ENCODE measurements around the gene CHI3L2. TPM values are rescaled to one million over a fixed set of nuclear protein-coding genes. Genes with fewer than 3 reads are reported as not detected.

The CHI3L2 gene
- total RNA-seq, 1 experiment from 2014 or later: not detected

DNA sequence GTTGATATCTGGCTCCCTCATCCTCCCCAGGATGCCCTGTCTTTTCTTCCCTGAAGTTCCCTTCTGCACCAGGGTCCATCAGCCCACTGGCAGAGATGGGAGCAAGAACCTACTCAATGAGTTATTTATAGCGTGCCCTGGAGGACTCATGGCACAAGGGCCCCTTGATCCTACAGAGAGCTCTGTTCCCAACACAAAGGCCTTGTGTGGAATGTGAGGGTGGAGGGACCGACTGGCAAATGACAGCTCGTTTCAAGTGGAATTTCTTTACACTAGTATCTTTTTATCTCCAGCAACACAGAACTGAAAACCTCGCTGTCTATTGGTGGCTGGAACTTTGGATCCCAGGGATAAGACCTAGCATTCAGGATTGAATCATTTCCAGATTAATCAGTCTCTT lies 22.4 kb downstream of the CHI3L2 start:
- POLR2A ChIA-PET (ENCODE audit: unreplicated experiment): no interaction called here
- intact Hi-C loops (cut with micrococcal nuclease; ENCODE audit: unreplicated experiment): no loop called here
- no peaks in the 10 kb centered on the region for H4K20me1 ChIP-seq (ENCODE audit: insufficient read depth)

GRCh38 chr1:111251570-111251969 lies 24.1 kb downstream of the CHI3L2 start:
- no TSS peak for BruUV-seq (replicated peaks)
- H3K79me2 ChIP-seq (ENCODE audit: low read depth): no peaks in the 10 kb centered on the region
- DNase-seq: no peak
- no peak overlapping the region for H3K27ac ChIP-seq
- no peaks in the 10 kb centered on the region for H3K9me3 ChIP-seq (ENCODE audit: insufficient read depth, low read depth)
- no peaks in the 10 kb centered on the region for H3K36me3 ChIP-seq (ENCODE audit: low read depth)
- ChIA-PET POLR2A (ENCODE audit: unreplicated experiment) (no interaction called here), CTCF (interaction anchor here (0.6 kb wide), 1 partner anchor 151 kb away, joined by 3 read pairs; no protein-coding TSS in a partner anchor)
- no peak overlapping the region for H3K4me3 ChIP-seq
- H4K20me1 ChIP-seq (ENCODE audit: insufficient read depth): no peaks in the 10 kb centered on the region
- no peak overlapping the region for H3K4me2 ChIP-seq
- no peak for TF ChIP-seq EZH2 (IDR thresholded peaks at IDR 0.05; ENCODE audit: low read depth)
- TF ChIP-seq CTCF (conservative IDR thresholded peaks at IDR 0.05): no peak
- H3K4me1 ChIP-seq (replicated peaks; ENCODE audit: insufficient read depth): no peaks in the 10 kb centered on the region
- H3F3A ChIP-seq (ENCODE audit: insufficient read depth, low read depth): no peaks in the 10 kb centered on the region
- H2AFZ ChIP-seq: no peak overlapping the region
- H3K9me2 ChIP-seq (ENCODE audit: insufficient read depth): no peaks in the 10 kb centered on the region
- 0 out of 2 replicates have a peak, but pooled peaks cover 6% of the 10 kb centered on the region for H3K27me3 ChIP-seq (ENCODE audit: insufficient read depth, low read depth)
- intact Hi-C loops (cut with micrococcal nuclease; ENCODE audit: unreplicated experiment): no loop called here

More for the DNA sequence above, 22.4 kb downstream of the CHI3L2 start:
- BruUV-seq (replicated peaks): no TSS peak
- no peaks in the 10 kb centered on the region for H3K79me2 ChIP-seq (ENCODE audit: low read depth)
- H3K27me3 ChIP-seq (ENCODE audit: insufficient read depth, low read depth): 0 out of 2 replicates have a peak, but pooled peaks cover 6% of the 10 kb centered on the region
- no peak overlapping the region for H3K27ac ChIP-seq
- no peak overlapping the region for H2AFZ ChIP-seq
- H3K9me2 ChIP-seq (ENCODE audit: insufficient read depth): no peaks in the 10 kb centered on the region
- CTCF ChIA-PET: no interaction called here
- no peak overlapping the region for H3K4me3 ChIP-seq
- no peaks in the 10 kb centered on the region for H3K36me3 ChIP-seq (ENCODE audit: low read depth)
- no peaks in the 10 kb centered on the region for H3K4me1 ChIP-seq (replicated peaks; ENCODE audit: insufficient read depth)
- no peak overlapping the region for H3K4me2 ChIP-seq
- no peaks in the 10 kb centered on the region for H3K9me3 ChIP-seq (ENCODE audit: insufficient read depth, low read depth)
- no peak for DNase-seq
- H3F3A ChIP-seq (ENCODE audit: insufficient read depth, low read depth): no peaks in the 10 kb centered on the region
- TF ChIP-seq EZH2 (IDR thresholded peaks at IDR 0.05; ENCODE audit: low read depth): no peak
- no peak for TF ChIP-seq CTCF (conservative IDR thresholded peaks at IDR 0.05)

GRCh38 chr1:111252786-111253185 lies 25.3 kb downstream of the CHI3L2 start:
- H3K9me2 ChIP-seq (ENCODE audit: insufficient read depth): no peaks in the 10 kb centered on the region
- no peaks in the 10 kb centered on the region for H3K79me2 ChIP-seq (ENCODE audit: low read depth)
- H3K27me3 ChIP-seq (ENCODE audit: insufficient read depth, low read depth): 0 out of 2 replicates have a peak, but pooled peaks cover 11% of the 10 kb centered on the region
- no peaks in the 10 kb centered on the region for H3K9me3 ChIP-seq (ENCODE audit: insufficient read depth, low read depth)
- no peak overlapping the region for H3K27ac ChIP-seq
- no peaks in the 10 kb centered on the region for H3K4me1 ChIP-seq (replicated peaks; ENCODE audit: insufficient read depth)
- POLR2A ChIA-PET (ENCODE audit: unreplicated experiment): no interaction called here
- no peak overlapping the region for H3K4me2 ChIP-seq
- H2AFZ ChIP-seq: no peak overlapping the region
- no peak overlapping the region for H3K4me3 ChIP-seq
- H4K20me1 ChIP-seq (ENCODE audit: insufficient read depth): no peaks in the 10 kb centered on the region
- no peak for DNase-seq
- no peaks in the 10 kb centered on the region for H3F3A ChIP-seq (ENCODE audit: insufficient read depth, low read depth)
- TF ChIP-seq CTCF (conservative IDR thresholded peaks at IDR 0.05) (no peak), EZH2 (IDR thresholded peaks at IDR 0.05; ENCODE audit: low read depth) (no peak)
- BruUV-seq (replicated peaks): no TSS peak
- H3K36me3 ChIP-seq (ENCODE audit: low read depth): no peaks in the 10 kb centered on the region
- intact Hi-C loops (cut with micrococcal nuclease; ENCODE audit: unreplicated experiment): no loop called here
- CTCF ChIA-PET: no interaction called here

Data from PC-9 (cell line).